WTC11 (cell line): Measurements from ENCODE around the gene ZCCHC24. TPM values are rescaled to one million over a fixed set of nuclear protein-coding genes. Genes with fewer than 3 reads are reported as not detected.

Experiments used
- ATAC-seq: fragments of 200-7000 bp; cut with Tn5 transposase; 2 replicates; pipeline ENCODE4 v1.10.0; 2021; ENCODE audit warnings: mild to moderate bottlenecking, moderate library complexity
- CTCF ChIA-PET: fragments of 300-600 bp; sonication (Branson Sonifier 250); formaldehyde crosslinking; loops from one replicate; lab custom pipeline; 2021; ENCODE audit warnings: antibody characterized with exemption; lab: Charles Lee
- POLR2A ChIA-PET: fragments of 350-600 bp; sonication (Branson Sonifier 250); formaldehyde crosslinking; loops from one replicate; lab custom pipeline; 2021; ENCODE audit warnings: antibody characterized with exemption; lab: Charles Lee
- DNase-seq: peaks from one replicate; pipeline ENCODE4 v3.0.0; 2021; ENCODE audit warnings: low spot score
- H3K27ac Mint-ChIP-seq: 2 replicates; pipeline ENCODE4 v1.8.0; 2021; ENCODE audit warnings: mixed read lengths
- H3K27me3 Mint-ChIP-seq: 2 replicates; pipeline ENCODE4 v1.8.0; 2021; ENCODE audit warnings: low read depth, mild to moderate bottlenecking, moderate library complexity, mixed read lengths
- H3K36me3 Mint-ChIP-seq: 2 replicates; pipeline ENCODE4 v1.8.0; 2021; ENCODE audit warnings: mixed read lengths
- H3K4me1 Mint-ChIP-seq: 2 replicates; pipeline ENCODE4 v1.8.0; 2022; ENCODE audit warnings: mixed read lengths
- H3K4me3 Mint-ChIP-seq: 2 replicates; pipeline ENCODE4 v1.8.0; 2021; ENCODE audit warnings: mild to moderate bottlenecking, moderate library complexity, mixed read lengths
- H3K9me3 Mint-ChIP-seq: 2 replicates; pipeline ENCODE4 v1.8.0; 2021; ENCODE audit warnings: mixed read lengths
- AR ChIP-seq: fragments of 250-450 bp; sonication (Bioruptor Pico); IDR thresholded peaks from 2 replicates; pipeline ENCODE4 v1.9.0; 2021; ENCODE audit warnings: mild to moderate bottlenecking
- ATF2 ChIP-seq: sonication (generic); formaldehyde crosslinking; IDR thresholded peaks from 2 replicates; pipeline ENCODE4 v1.8.1; 2022; ENCODE audit warnings: low read depth, missing genetic modification reagents, borderline replicate concordance
- CBFB ChIP-seq: sonication (generic); formaldehyde crosslinking; IDR thresholded peaks from 2 replicates; pipeline ENCODE4 v1.8.1; 2022; ENCODE audit warnings: mild to moderate bottlenecking, low read depth, missing genetic modification reagents
- CDX4 ChIP-seq: fragments of 250-450 bp; sonication (Bioruptor Pico); IDR thresholded peaks from 2 replicates; pipeline ENCODE4 v1.9.0; 2021; ENCODE audit warnings: moderate library complexity, mild to moderate bottlenecking, inconsistent platforms, borderline replicate concordance
- CREB1 ChIP-seq: sonication (generic); formaldehyde crosslinking; IDR thresholded peaks from 2 replicates; pipeline ENCODE4 v1.8.0; 2023; ENCODE audit warnings: mild to moderate bottlenecking, missing genetic modification reagents
- GRHL2 ChIP-seq: fragments of 250-450 bp; sonication (Bioruptor Pico); IDR thresholded peaks from 2 replicates; pipeline ENCODE4 v1.8.0; 2022; ENCODE audit warnings: mild to moderate bottlenecking, moderate library complexity; ENCODE audit not compliant: insufficient replicate concordance, severe bottlenecking
- GTF2I ChIP-seq: fragments of 250-450 bp; sonication (Bioruptor Pico); conservative IDR thresholded peaks from 2 replicates; pipeline ENCODE4 v1.4.0; 2021; ENCODE audit warnings: mild to moderate bottlenecking
- HMGA2 ChIP-seq: fragments of 250-450 bp; sonication (Bioruptor Pico); IDR thresholded peaks from 2 replicates; pipeline ENCODE4 v1.4.0; 2021; ENCODE audit warnings: mild to moderate bottlenecking, moderate library complexity
- HMGXB4 ChIP-seq: sonication (generic); formaldehyde crosslinking; IDR thresholded peaks from 2 replicates; pipeline ENCODE4 v1.8.1; 2023; ENCODE audit warnings: mild to moderate bottlenecking, moderate library complexity, missing genetic modification reagents
- KAT7 ChIP-seq: sonication (generic); formaldehyde crosslinking; IDR thresholded peaks from 2 replicates; pipeline ENCODE4 v1.8.1; 2023; ENCODE audit warnings: missing genetic modification reagents, mild to moderate bottlenecking, borderline replicate concordance
- NFATC4 ChIP-seq: fragments of 250-450 bp; sonication (Bioruptor Pico); IDR thresholded peaks from 2 replicates; pipeline ENCODE4 v1.9.0; 2021; ENCODE audit warnings: mild to moderate bottlenecking
- NR2C2 ChIP-seq: sonication (generic); formaldehyde crosslinking; IDR thresholded peaks from 2 replicates; pipeline ENCODE4 v1.8.0; 2022; ENCODE audit warnings: mild to moderate bottlenecking, missing genetic modification reagents
- NR3C1 ChIP-seq: sonication (generic); formaldehyde crosslinking; conservative IDR thresholded peaks from 2 replicates; pipeline ENCODE4 v1.8.1; 2023; ENCODE audit warnings: low read depth, mild to moderate bottlenecking, missing genetic modification reagents
- RELA ChIP-seq: sonication (generic); formaldehyde crosslinking; IDR thresholded peaks from 2 replicates; pipeline ENCODE4 v1.8.1; 2022; ENCODE audit warnings: missing genetic modification reagents, mild to moderate bottlenecking, borderline replicate concordance
- SP1 ChIP-seq: sonication (generic); formaldehyde crosslinking; conservative IDR thresholded peaks from 2 replicates; pipeline ENCODE4 v1.8.1; 2022; ENCODE audit warnings: missing genetic modification reagents
- STAT6 ChIP-seq: sonication (generic); formaldehyde crosslinking; conservative IDR thresholded peaks from 2 replicates; pipeline ENCODE4 v1.8.1; 2023; ENCODE audit warnings: mild to moderate bottlenecking, low read depth, missing genetic modification reagents, moderate library complexity
- TEAD4 ChIP-seq: sonication (generic); formaldehyde crosslinking; IDR thresholded peaks from 2 replicates; pipeline ENCODE4 v1.8.0; 2022; ENCODE audit warnings: mild to moderate bottlenecking, missing genetic modification reagents
- ZMAT4 ChIP-seq: fragments of 250-450 bp; sonication (Bioruptor Pico); IDR thresholded peaks from 2 replicates; pipeline ENCODE4 v1.9.0; 2021; ENCODE audit warnings: mild to moderate bottlenecking
- ZNF423 ChIP-seq: fragments of 250-450 bp; sonication (Bioruptor Pico); IDR thresholded peaks from 2 replicates; pipeline ENCODE4 v2.1.2; 2022; ENCODE audit warnings: mild to moderate bottlenecking, moderate library complexity
- ZNF532 ChIP-seq: fragments of 250-450 bp; sonication (Bioruptor Pico); IDR thresholded peaks from 2 replicates; pipeline ENCODE4 v1.9.0; 2021; ENCODE audit warnings: mild to moderate bottlenecking, borderline replicate concordance
- total RNA-seq: library from RNA; stranded (reverse); gene quantifications from 3 replicates; pipeline ENCODE4 v1.2.3, GENCODE V29; 2021

Gene ZCCHC24
- total RNA-seq, 1 experiment from 2014 or later, result 7.7 TPM

- TF ChIP-seq HMGXB4 (CRISPR knock-in tag), result no peak
- TF ChIP-seq CDX4 (CRISPR knock-in tag), result no peak
- TF ChIP-seq GTF2I (CRISPR knock-in tag), result no peak
- TF ChIP-seq CREB1 (CRISPR knock-in tag), result no peak
- no peak for TF ChIP-seq NR2C2
- TF ChIP-seq NR3C1 (CRISPR knock-in tag), result no peak
- TF ChIP-seq NFATC4, result no peak
Measured at GRCh38 chr10:79411546-79412495, 33.6 kb downstream of the ZCCHC24 start (continued).

GRCh38 chr10:79410315-79411094 is 34.9 kb downstream of the ZCCHC24 start:
- ChIA-PET POLR2A (no interaction called here), CTCF (no interaction called here)
- no peak for ATAC-seq
- TF ChIP-seq GRHL2 (no peak), ATF2 (CRISPR knock-in tag) (no peak), STAT6 (no peak), ZMAT4 (CRISPR knock-in tag) (no peak), CBFB (CRISPR knock-in tag) (no peak), HMGA2 (no peak), RELA (CRISPR knock-in tag) (no peak), ZNF423 (CRISPR knock-in tag) (no peak), SP1 (CRISPR knock-in tag) (no peak), KAT7 (CRISPR knock-in tag) (no peak), AR (CRISPR knock-in tag) (no peak), ZNF532 (CRISPR knock-in tag) (no peak), TEAD4 (CRISPR knock-in tag) (no peak)

More at GRCh38 chr10:79410315-79411094, 34.9 kb downstream of the ZCCHC24 start:
- no peaks in the 10 kb centered on the region for H3K36me3 Mint-ChIP-seq
- H3K27me3 Mint-ChIP-seq, result no peaks in the 10 kb centered on the region; the same call in 1 of the 2 replicates
- H3K27ac Mint-ChIP-seq, result no peak overlapping the region
- no peak for DNase-seq
- no peaks in the 10 kb centered on the region for H3K9me3 Mint-ChIP-seq
- H3K4me3 Mint-ChIP-seq, result no peak overlapping the region
- H3K4me1 Mint-ChIP-seq, result peaks cover 10% of the 10 kb centered on the region
